Measurements from ENCODE around the gene CLCN2.

CLCN2 gene

GRCh38 chr3:184380627-184381260 is 19.3 kb upstream of the CLCN2 start:
- peak; percentile 67 for DNase-seq (ENCODE audit: low spot score)

DNA sequence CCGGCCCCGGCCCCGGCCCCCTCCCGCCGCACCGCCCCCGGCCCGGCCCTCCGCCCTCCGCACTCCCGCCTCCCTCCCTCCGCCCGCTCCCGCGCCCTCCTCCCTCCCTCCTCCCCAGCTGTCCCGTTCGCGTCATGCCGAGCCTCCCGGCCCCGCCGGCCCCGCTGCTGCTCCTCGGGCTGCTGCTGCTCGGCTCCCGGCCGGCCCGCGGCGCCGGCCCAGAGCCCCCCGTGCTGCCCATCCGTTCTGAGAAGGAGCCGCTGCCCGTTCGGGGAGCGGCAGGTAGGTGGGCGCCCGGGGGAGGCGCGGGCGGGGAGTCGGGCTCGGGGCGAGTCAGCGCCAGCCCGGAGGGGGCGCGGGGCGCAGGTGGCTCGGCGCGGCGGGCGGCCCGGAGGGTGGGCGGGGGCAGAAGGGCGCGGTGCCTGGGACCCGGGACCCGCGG is 18.8 kb upstream of the CLCN2 start:
- peak; percentile 86 for DNase-seq (ENCODE audit: low spot score)

- DNase-seq (ENCODE audit: low spot score) = no peak
These were observed 18.2 kb upstream of the CLCN2 start, which contains the start of gene CHRD for GRCh38 chr3:184379358-184380184. Gene CHRD (plus strand): TSS chr3:184380054. CDS start chr3:184380319, 265 bp downstream.

GRCh38 chr3:184378651-184379357 is 17.4 kb upstream of the CLCN2 start:
- no peak for DNase-seq (ENCODE audit: low spot score)

DNA sequence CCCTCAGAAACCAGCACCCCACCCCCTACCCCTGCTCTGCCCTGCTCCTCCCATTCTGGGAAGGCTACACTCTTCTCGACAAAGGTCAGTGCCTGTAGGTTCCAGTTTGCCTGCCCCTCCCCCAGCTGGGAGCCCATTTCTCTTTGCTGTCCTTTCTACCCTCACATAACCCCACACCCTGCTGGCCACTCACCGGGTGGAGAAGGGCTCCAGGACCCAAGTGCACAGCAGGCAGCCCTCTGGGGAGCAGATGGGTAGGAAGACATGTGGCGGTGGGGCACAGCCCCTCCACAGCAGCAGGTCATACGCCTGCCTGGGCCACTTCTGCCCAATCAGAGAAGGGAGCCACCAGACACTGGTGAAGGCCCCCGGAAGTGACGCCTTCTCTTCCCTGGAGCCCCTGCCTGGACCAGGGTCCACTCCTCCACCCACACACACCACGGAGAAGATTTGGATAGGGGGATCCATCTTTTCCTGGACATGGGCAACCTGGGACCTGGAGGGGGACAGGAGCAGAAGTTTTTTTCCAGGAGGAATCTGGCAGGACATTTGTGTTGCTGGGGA is 16.6 kb upstream of the CLCN2 start, which contains the start of gene THPO:
Gene THPO (minus strand): TSS at position 326 of the 564 bp plus-strand sequence. CDS start 1,948 bp downstream, outside the sequence.
- no peak for DNase-seq (ENCODE audit: low spot score)

- DNase-seq (ENCODE audit: low spot score) = no peak
These were observed 16.0 kb upstream of the CLCN2 start for GRCh38 chr3:184377374-184377773.

- no peak for DNase-seq (ENCODE audit: low spot score)
These were observed 14.5 kb upstream of the CLCN2 start for GRCh38 chr3:184375747-184376461.

- DNase-seq (ENCODE audit: low spot score) = no peak
These were observed 12.0 kb upstream of the CLCN2 start for GRCh38 chr3:184373422-184373821.

GRCh38 chr3:184372911-184373310 is 11.5 kb upstream of the CLCN2 start:
- no peak for DNase-seq (ENCODE audit: low spot score)

GRCh38 chr3:184372296-184372821 is 11.0 kb upstream of the CLCN2 start:
- DNase-seq (ENCODE audit: low spot score) = no peak

DNA sequence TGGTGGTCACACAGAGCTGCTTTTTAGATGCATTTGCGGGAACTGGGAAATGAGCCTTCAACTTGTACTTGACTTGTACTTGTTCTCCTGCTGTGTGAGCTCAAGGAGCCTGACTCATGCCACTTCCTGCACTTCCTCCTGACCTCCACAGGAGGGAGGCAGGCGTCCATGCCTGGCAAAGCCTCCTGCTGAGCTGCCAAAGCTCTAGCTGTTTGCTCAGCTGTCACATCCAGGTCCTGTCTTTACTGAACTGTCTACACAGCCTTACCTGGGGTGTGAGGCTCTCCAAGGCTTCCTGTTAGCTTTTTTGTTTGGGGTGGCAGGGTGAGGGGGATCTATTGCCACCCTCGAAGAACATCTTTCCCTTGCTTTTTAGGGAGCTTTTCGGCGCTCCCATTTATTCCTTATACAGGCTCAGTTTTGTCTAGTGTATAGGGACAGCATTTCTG is 10.2 kb upstream of the CLCN2 start:
- peak; percentile 88 for DNase-seq (ENCODE audit: low spot score)

GRCh38 chr3:184368586-184369183 is 7.3 kb upstream of the CLCN2 start:
- no peak for DNase-seq (ENCODE audit: low spot score)

- DNase-seq (ENCODE audit: low spot score) = no peak
These were observed 6.7 kb upstream of the CLCN2 start for GRCh38 chr3:184368116-184368515.

GRCh38 chr3:184366619-184367289 is 5.3 kb upstream of the CLCN2 start:
- no peak for DNase-seq (ENCODE audit: low spot score)

GRCh38 chr3:184362668-184363546 is 1.5 kb upstream of the CLCN2 start:
- peak; percentile 96 for DNase-seq (ENCODE audit: low spot score)

DNA sequence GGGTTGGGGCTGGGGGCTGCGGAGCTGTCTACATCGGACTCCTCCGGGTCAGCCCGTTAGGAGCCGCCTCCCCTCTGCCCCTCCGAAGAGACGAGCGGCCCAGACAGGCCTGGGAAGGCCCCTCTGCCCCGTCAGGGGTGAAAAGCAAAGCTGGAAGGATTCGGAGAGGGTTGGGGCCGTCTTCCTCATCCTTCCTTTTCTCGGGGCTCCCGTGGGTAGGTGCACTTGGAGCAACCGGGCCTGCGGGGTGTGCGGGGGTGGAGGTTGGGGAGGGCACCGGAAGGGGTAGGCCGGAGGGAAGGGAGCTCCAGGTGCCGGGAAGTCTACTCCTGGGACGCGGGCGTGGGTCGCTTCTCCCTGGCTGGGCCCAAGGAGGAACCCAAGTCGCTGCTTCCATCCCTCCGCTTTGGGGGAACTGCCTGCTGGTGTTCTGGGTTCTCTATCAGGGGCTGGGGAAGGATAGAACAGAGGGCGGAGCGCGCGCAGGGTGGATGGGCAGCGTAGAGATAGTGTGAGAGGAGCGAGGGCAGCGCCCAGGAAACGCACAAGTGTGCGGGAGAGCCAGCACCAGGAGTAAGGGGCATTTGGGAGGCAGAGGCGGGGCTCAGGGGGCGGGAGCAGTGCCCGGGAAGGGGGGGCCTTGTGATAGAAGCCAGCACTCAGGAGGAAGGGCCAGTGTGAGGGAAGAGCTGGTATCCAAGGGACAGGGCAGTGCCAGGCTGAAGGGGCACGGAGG is 695 bp upstream of the CLCN2 start:
- peak; percentile 66 for DNase-seq (ENCODE audit: low spot score)

GRCh38 chr3:184360929-184361531 is 375 bp downstream of the CLCN2 start:
- DNase-seq (ENCODE audit: low spot score) = no peak
